Stimulated activated CD4-positive, alpha-beta T cell treated with anti-CD3 and anti-CD28 coated beads, TNF-alpha, amount 100 ng/mL, for 4 hours (primary cell): Measurements from ENCODE around the gene DLG1.

ENCODE experiments used
- DNase-seq, 3 experiments: peaks; one replicate each; pipeline ENCODE4 v3.0.0-alpha.2; 2020; ENCODE audit warnings: low read depth in 3 of 3

DLG1 gene

DNA sequence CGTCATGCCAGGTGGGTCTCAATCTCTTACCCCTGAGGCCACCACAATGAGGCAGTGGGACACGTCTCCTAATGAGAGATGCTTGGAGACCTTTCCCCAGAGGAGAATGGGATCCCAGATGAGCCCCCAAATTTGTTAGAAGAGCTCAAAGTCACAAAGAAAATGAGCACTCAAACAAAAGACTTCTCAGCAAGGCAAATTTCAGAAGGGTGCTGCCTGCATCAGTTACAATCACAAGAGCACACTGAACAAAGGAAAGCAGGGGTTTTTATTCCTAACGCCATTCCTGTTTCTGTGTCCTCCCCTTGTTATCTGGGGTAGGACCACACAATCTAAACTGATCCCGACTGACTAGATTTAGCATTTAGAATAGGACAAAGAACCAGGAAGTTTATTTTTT, 50.1 kb downstream of the DLG1 start:
- DNase-seq: no peak

- DNase-seq: no peak
Measured at GRCh38 chr3:197244751-197245150, 53.7 kb downstream of the DLG1 start.

DNA sequence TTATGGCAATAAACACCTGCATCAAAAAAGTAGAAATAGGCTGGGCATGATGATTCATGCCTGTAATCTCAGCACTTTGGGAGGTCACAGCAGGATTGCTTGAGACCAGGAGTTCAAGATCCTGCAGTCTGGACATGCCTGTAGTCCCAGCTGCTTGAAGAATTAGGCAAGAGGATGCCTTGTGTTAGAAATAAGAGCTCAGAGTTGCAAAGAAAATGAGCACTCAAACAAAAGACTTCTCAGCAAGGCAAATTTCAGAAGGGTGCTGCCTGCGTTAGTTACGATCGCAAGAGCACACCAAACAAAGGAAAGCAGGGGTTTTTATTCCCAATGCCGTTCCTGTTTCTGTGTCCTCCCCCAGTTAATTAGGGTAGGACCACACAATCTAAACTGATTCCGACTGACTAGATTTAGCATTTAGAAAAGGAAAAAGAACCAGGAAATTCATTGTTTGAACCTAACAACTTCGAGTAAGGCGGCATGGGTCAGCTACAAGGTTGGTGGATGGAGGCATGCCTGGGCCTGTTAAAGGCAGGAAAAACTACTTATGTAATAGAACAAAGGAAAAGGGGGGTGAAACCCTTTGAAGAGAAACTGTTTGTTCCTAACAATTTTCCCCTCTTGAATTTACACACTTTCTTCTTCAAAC, 55.5 kb downstream of the DLG1 start:
- no peak for DNase-seq

DNA sequence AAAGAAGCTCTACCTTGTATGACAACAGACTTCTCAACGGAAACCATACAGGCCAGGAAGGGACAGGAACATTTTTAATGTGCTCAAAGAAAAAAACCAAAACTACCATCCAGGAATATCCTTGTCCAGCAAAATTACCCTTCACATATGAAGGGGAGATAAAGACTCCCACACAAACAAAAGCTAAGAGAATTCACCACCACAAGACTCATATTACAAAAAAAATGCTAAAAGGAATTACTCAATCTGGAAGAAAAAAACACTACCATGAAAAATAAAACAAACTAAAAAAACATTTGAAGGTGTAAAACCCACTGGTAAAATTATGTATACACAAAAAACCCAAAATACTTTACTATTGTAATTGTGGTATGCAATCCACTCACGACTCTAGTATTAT, 57.2 kb downstream of the DLG1 start:
- no peak for DNase-seq

DNA sequence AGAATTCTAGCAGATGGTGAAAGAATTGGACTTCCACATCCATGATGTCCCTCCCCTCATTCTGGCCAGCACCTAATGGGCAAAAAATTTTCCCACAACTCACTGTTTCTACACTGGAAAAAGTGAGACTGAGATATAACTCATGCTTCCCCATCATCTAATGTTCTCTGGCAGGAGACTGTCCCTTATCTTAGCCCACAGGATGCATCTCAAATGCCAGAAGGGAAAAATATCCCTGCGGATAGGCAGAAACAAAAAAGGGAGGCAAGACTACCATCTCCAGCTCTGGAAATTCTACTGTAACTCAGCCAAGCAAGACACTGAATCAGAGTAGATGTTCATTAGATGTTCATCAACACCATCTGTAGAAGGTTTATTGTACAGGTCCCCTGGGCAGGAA, 58.6 kb downstream of the DLG1 start:
- DNase-seq: no peak

DNA sequence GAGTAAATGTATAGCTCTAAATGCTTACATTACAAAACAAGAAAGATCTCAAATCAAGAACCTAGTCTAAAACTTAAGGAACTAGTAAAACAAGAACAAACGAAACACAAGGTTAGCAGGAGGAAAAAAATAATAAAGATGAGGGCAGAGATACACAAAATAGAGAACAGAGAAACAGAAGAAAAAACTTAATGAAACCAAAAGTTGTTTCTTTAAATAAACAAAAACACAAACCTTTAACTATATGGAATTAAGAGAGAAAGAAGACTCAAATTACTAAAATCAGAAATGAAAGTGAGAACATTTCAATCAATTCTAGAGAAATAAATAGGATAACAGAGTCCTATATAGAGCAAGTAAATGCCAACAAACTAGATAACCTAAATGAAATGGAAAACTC, 59.6 kb downstream of the DLG1 start:
- DNase-seq: no peak

DNA sequence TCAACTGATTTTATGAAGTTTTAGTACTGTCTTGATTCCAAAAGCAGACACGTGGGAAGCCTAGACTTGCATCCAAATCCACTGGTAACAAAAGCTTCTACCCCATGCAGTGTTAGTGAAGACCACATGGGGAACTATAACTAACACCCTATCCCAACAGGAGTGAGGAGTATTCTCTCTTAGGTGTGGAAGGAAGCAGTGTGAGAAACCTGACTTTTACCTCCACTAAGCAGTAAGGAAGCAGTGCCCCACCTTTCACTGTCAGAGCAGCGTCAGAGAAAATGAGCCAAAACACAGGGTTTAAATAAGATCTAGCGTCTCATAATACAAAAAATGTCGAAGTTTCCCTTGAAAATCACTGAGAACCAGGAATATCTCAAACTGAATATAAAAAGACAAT, 60.5 kb downstream of the DLG1 start:
- DNase-seq: no peak

GRCh38 chr3:197236362-197236761, 62.0 kb downstream of the DLG1 start:
- DNase-seq: no peak

DNA sequence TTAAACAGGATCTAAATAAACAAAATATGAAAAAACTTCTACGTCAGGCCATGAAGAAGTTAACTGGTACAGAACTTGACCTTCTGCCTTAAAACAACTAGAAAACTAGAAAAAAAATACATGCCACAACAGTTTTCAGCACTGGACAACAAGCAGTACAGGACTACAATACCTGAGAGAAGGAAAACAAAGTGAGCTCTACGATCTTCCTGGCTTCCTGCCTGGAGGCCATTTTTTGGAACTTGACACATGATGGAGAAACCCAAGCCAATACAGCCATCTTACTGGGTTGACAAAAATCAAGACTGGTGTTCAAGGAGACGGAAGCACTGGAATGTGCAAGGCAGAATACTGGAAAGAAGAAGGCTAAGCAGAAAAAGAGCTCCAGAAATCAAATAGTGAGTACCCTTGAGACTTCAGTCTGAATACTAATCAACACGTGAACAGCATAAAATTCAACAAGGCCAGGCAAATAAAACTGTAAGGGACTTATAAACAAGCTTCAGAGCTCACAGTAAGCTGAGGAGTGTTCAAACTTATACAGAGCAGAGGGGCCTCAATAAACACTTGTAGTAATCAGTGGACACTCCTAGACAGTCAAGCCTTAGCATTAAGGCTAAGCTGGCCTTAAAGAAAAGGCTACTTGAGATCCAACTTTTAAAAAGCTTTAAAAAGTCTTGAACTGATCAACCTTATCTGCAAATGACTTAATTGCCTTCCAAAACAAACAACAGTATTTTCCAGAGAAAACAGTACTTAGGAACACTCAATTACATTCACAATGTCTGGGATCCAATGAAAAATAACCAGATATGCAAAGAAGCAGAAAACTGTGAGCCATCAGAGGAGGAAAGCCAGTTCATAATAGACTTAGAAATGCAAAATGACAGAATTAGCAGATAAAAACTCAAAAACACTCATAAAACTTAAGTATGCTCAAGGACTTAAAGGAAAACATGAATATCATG, 63.2 kb downstream of the DLG1 start:
- no peak for DNase-seq

DNA sequence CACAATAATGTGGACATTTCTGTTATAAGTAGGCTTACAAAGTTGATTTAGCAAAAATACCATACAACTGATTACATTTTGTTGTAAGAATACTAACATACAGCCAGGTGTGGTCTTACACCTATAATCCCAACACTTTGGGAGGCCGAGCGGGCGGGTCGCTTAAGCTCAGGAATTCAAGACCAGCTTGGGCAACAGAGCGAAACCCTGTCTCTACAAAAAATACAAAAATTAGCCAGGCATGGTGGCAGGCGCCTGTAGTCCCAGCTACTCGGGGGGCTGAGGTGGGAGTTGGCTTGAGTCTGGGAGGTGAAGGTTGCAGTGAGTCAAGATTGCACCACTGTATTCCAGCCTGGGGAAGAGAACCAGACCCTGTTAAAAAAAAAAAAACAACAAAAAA, 67.1 kb downstream of the DLG1 start:
- DNase-seq: no peak

GRCh38 chr3:197229836-197230235, 68.6 kb downstream of the DLG1 start:
- DNase-seq: no peak

DNA sequence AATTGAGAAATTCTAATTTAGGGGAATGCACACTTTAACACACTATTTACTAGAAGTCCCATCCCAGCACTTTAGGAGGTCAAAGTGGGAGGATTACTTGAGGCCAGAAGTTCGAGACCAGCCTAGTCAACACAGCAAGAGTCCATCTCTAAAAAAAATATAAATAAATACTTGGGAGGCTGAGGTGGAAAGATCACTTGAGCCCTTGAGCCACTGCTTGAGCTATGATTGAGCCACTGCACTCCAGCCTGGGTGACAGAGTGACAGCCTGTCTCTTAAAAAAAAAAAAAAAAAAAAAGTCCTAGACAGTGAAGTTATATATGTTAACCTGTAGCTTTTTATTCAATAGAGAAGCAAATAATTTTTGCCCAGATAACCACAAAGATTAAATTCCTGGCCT, 69.2 kb downstream of the DLG1 start:
- DNase-seq: no peak

DNA sequence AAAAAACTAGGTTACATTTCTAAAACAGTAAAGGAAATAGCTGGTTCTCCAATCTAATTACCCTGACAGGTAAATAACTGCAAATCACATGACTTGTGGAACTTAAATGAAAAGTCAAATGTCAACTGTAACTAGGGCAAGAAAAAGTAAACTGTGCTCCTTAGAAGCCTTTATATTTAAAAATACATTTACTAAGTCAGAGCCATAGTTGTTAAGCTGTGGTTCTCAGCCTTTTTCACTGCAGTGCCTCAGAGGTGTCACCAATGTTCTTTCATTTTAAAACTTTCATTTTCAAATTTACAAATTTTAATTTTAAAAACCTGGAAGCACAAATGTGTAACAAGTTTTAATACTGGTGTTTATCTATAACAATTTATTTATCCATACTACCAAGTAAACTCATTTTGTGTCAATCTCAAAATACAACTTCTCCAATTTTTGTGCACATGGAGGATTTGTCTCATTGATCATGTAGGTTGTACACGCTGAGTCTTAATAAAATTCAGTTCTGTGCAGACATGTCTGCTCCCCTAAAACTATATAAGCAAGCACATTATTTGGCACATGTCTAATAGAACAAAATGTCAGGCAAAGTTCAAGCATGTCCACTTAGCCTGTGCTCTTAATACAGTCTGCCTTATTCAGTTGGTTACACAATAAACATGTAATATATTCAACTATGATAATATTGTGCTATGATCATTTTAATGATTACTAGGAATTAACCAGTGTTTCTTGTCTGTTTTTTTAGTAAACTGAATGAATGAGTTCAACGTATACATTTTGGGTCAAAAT, 70.4 kb downstream of the DLG1 start:
- DNase-seq: no peak

DNA sequence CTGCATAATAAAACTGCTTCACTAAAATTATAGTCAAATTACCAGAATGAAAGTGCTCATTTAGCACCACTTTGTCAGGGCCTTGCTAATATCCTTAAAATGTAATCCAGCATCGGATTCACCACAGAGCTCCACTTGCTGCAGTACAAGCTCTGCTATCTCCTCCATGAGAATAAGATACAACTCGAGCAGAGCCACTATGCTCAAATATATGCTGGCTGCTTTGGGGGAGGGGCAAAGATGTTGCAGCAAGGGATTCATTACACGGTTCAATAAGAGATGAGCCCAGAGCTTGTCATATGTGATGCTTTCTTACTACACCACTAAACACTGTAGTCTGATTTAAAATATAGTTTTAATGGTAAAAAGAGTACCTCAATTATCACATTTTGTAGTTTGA, 72.2 kb downstream of the DLG1 start:
- DNase-seq: no peak

- no peak for DNase-seq
Measured at GRCh38 chr3:197225579-197225978, 72.8 kb downstream of the DLG1 start.

DNA sequence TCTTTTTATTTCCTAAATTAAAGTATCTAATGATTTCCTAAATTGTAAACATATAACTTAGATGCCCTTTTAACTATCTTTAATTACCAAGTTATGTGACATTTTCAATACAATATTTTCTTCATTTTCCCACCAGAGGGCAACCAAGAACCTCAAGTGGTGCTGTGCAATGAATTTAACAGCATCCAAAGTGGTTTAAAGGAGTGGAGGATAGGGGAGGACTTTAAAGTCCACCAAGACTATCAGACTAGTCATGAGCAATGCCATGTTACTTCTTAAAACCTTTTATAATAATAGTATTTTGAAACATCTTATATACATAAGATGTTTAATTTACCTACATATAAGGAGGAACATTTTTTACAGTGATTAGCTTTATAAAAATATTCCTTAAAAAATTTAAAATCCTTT, 74.4 kb downstream of the DLG1 start:
- no peak for DNase-seq

GRCh38 chr3:197222937-197223370, 75.5 kb downstream of the DLG1 start:
- DNase-seq: no peak

GRCh38 chr3:197219619-197220018, 78.8 kb downstream of the DLG1 start:
- DNase-seq: no peak

GRCh38 chr3:197218210-197218609, 80.2 kb downstream of the DLG1 start:
- no peak for DNase-seq

GRCh38 chr3:197216914-197217313, 81.5 kb downstream of the DLG1 start:
- DNase-seq: no peak

GRCh38 chr3:197216169-197216860, 82.1 kb downstream of the DLG1 start:
- DNase-seq: no peak

DNA sequence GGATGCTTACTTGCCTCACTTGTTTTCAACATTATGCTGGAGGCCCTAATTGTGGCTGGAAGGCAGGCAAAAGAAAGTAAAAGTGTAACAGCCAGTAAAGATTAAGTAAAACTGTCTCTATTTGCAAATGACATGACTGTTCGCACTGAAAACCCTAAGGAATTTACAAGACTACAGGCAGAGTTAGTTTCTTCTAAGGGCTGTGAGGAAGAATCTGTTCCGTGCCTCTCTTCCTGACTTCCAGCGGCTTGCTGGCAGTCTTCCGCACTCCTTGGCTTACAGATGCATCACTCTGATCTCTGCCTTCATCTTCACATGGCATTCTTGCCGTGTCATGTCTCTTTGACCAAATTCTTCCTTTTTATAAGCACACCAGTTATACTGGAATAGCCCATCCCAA, 86.1 kb downstream of the DLG1 start:
- no peak for DNase-seq
